ENCODE data around the gene FAM210A. TPM values are rescaled to one million over a fixed set of nuclear protein-coding genes. Genes with fewer than 3 reads are reported as not detected.

Gene FAM210A
- total RNA-seq, 1 experiment from 2014 or later, result 17.4 TPM

DNA sequence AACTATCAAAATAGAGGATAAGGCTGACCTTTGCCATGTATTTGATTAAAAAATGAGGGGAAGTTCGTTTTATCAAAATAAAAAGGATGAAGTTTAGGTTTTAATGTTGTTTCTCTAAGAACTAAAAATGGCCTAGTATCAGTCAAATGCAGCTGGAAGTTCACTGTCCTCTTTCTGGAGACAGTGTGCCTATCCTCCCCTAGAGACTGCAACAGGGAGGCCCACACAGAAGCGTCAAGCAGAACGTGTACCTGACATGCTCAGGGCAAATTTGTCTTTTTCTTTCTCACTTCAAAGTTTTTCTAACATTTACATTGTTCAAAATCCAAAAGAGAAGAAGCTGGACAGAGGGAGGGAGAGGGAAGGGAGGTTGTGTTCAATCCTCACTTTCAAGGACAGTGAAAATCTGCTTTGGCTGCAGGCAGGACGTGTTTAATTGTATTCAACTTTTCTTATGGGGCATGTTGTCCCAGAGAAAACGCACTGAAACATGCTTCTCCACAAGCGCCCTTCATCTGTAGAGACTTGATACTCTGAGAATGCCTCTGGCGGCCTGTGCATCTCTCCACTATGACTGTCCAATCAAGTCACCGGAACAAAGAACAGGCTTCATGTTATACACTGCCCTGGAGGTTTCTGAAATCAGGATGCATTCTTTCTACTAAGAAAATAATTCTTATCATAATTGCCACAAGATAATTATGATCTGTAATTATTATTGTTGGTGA, 65.1 kb downstream of the FAM210A start:
- Mint-ChIP-seq H3K36me3 (peaks cover 5% of the 10 kb centered on the region; the same call in 1 of the 2 replicates), H3K4me3 (no peak overlapping the region), H3K9me3 (no peaks in the 10 kb centered on the region), H3K27me3 (ENCODE audit: low read depth) (no peaks in the 10 kb centered on the region), H3K4me1 (peaks cover 9% of the 10 kb centered on the region), H3K27ac (no peak overlapping the region)
- POLR2A ChIA-PET, result no interaction called here
- no peak for ATAC-seq
- TF ChIP-seq FOXJ3 (CRISPR knock-in tag; IDR thresholded peaks at IDR 0.05; ENCODE audit: borderline replicate concordance) (no peak), NFYB (CRISPR knock-in tag; conservative IDR thresholded peaks at IDR 0.05; ENCODE audit: low read depth) (no peak), SP1 (CRISPR knock-in tag; conservative IDR thresholded peaks at IDR 0.05) (no peak), ZNF416 (CRISPR knock-in tag; IDR thresholded peaks at IDR 0.05) (no peak), ATF1 (CRISPR knock-in tag; IDR thresholded peaks at IDR 0.05) (no peak), ZNF396 (CRISPR knock-in tag; IDR thresholded peaks at IDR 0.05; ENCODE audit: borderline replicate concordance) (no peak), GABPB1 (CRISPR knock-in tag; IDR thresholded peaks at IDR 0.05) (no peak), TP53 (CRISPR knock-in tag; IDR thresholded peaks at IDR 0.05) (no peak), GRHL2 (CRISPR knock-in tag; IDR thresholded peaks at IDR 0.05; ENCODE audit: insufficient replicate concordance, severe bottlenecking) (no peak), JUN (CRISPR knock-in tag; IDR thresholded peaks at IDR 0.05) (no peak), ZNF671 (CRISPR knock-in tag; IDR thresholded peaks at IDR 0.05) (no peak), ZNF423 (CRISPR knock-in tag; IDR thresholded peaks at IDR 0.05) (no peak), FOXK1 (CRISPR knock-in tag; IDR thresholded peaks at IDR 0.05) (no peak)
- TF ChIP-seq, protein P1, sequence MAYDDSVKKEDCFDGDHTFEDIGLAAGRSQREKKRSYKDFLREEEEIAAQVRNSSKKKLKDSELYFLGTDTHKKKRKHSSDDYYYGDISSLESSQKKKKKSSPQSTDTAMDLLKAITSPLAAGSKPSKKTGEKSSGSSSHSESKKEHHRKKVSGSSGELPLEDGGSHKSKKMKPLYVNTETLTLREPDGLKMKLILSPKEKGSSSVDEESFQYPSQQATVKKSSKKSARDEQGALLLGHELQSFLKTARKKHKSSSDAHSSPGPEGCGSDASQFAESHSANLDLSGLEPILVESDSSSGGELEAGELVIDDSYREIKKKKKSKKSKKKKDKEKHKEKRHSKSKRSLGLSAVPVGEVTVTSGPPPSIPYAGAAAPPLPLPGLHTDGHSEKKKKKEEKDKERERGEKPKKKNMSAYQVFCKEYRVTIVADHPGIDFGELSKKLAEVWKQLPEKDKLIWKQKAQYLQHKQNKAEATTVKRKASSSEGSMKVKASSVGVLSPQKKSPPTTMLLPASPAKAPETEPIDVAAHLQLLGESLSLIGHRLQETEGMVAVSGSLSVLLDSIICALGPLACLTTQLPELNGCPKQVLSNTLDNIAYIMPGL (CRISPR knock-in tag; IDR thresholded peaks at IDR 0.05), result no peak
- TF ChIP-seq, protein P2, sequence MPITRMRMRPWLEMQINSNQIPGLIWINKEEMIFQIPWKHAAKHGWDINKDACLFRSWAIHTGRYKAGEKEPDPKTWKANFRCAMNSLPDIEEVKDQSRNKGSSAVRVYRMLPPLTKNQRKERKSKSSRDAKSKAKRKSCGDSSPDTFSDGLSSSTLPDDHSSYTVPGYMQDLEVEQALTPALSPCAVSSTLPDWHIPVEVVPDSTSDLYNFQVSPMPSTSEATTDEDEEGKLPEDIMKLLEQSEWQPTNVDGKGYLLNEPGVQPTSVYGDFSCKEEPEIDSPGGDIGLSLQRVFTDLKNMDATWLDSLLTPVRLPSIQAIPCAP (CRISPR knock-in tag; IDR thresholded peaks at IDR 0.05), result no peak
- no peak for DNase-seq (ENCODE audit: low spot score)
- CTCF ChIA-PET, result no interaction called here

DNA sequence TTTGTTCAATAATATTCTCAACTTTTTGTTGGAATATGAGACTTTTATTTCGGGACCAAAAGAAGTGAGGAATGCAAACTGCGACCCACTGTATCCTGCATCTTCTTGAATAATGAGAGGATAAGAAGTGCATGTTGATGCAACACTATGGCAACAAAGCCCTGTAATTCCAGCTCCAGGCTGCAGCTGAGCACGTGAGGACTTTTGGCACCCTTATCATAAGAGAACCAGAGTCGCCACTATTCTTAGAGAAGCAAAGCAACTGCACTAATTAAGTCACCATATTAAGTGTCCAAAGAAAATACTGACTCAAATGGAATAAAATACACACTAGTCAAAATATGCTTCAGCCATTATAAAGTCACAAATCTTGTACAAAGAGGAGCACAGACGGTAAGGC, 65.8 kb downstream of the FAM210A start:
- ATAC-seq (no peak), DNase-seq (ENCODE audit: low spot score) (no peak)
- Mint-ChIP-seq H3K9me3 (no peaks in the 10 kb centered on the region), H3K27ac (no peak overlapping the region), H3K27me3 (ENCODE audit: low read depth) (no peaks in the 10 kb centered on the region), H3K4me3 (no peak overlapping the region), H3K4me1 (peaks cover 9% of the 10 kb centered on the region), H3K36me3 (peaks cover 5% of the 10 kb centered on the region; the same call in 1 of the 2 replicates)
- ChIA-PET CTCF (no interaction called here), POLR2A (no interaction called here)
- TF ChIP-seq, protein P3, sequence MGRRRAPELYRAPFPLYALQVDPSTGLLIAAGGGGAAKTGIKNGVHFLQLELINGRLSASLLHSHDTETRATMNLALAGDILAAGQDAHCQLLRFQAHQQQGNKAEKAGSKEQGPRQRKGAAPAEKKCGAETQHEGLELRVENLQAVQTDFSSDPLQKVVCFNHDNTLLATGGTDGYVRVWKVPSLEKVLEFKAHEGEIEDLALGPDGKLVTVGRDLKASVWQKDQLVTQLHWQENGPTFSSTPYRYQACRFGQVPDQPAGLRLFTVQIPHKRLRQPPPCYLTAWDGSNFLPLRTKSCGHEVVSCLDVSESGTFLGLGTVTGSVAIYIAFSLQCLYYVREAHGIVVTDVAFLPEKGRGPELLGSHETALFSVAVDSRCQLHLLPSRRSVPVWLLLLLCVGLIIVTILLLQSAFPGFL (CRISPR knock-in tag; IDR thresholded peaks at IDR 0.05; ENCODE audit: borderline replicate concordance), result no peak
- TF ChIP-seq FOXK1 (CRISPR knock-in tag; IDR thresholded peaks at IDR 0.05) (no peak), SMAD4 (CRISPR knock-in tag; IDR thresholded peaks at IDR 0.05) (no peak), ESRRA (CRISPR knock-in tag; IDR thresholded peaks at IDR 0.05; ENCODE audit: borderline replicate concordance) (no peak), JUN (CRISPR knock-in tag; IDR thresholded peaks at IDR 0.05) (no peak), FOXP1 (CRISPR knock-in tag; IDR thresholded peaks at IDR 0.05; ENCODE audit: borderline replicate concordance) (no peak), ZNF219 (CRISPR knock-in tag; IDR thresholded peaks at IDR 0.05; ENCODE audit: borderline replicate concordance) (no peak), EMX1 (CRISPR knock-in tag; IDR thresholded peaks at IDR 0.05) (no peak)
- TF ChIP-seq, protein P4, sequence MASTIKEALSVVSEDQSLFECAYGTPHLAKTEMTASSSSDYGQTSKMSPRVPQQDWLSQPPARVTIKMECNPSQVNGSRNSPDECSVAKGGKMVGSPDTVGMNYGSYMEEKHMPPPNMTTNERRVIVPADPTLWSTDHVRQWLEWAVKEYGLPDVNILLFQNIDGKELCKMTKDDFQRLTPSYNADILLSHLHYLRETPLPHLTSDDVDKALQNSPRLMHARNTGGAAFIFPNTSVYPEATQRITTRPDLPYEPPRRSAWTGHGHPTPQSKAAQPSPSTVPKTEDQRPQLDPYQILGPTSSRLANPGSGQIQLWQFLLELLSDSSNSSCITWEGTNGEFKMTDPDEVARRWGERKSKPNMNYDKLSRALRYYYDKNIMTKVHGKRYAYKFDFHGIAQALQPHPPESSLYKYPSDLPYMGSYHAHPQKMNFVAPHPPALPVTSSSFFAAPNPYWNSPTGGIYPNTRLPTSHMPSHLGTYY (CRISPR knock-in tag; IDR thresholded peaks at IDR 0.05), result no peak
- TF ChIP-seq, protein P5, sequence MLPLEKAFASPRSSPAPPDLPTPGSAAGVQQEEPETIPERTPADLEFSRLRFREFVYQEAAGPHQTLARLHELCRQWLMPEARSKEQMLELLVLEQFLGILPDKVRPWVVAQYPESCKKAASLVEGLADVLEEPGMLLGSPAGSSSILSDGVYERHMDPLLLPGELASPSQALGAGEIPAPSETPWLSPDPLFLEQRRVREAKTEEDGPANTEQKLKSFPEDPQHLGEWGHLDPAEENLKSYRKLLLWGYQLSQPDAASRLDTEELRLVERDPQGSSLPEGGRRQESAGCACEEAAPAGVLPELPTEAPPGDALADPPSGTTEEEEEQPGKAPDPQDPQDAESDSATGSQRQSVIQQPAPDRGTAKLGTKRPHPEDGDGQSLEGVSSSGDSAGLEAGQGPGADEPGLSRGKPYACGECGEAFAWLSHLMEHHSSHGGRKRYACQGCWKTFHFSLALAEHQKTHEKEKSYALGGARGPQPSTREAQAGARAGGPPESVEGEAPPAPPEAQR (CRISPR knock-in tag; IDR thresholded peaks at IDR 0.05), result no peak
- TF ChIP-seq, protein P2 (CRISPR knock-in tag; IDR thresholded peaks at IDR 0.05), result no peak
